ENCODE data around the gene SEC23IP. TPM values are rescaled to one million over a fixed set of nuclear protein-coding genes. Genes with fewer than 3 reads are reported as not detected.

The SEC23IP gene
- total and polyA plus RNA-seq, 8 donors = 5.5 to 32.8 (median 18.5) TPM

- peaks cover 0 to 54% (median 21%) of the 10 kb centered on the region in 3 donors for H3K36me3 ChIP-seq
- no peak for FAIRE-seq
- no peak overlapping the region for H3K27ac ChIP-seq
- no peaks in the 10 kb centered on the region for H3K4me1 ChIP-seq
- no peaks in the 10 kb centered on the region for H3K9me3 ChIP-seq
- TF ChIP-seq CTCF (IDR thresholded peaks at IDR 0.05) = no peak
- intact Hi-C loops (cut with DNase I) = no loop called here
- ATAC-seq = no peak
- no peak for DNase-seq
- no peak overlapping the region for H3K4me3 ChIP-seq
- H3K27me3 ChIP-seq = no peaks in the 10 kb centered on the region
- 62 to 66% methylated on average over 3 of the region's 3 CpGs for WGBS, 2 donors
Measured at GRCh38 chr10:119933179-119933578, 40.6 kb downstream of the SEC23IP start.

GRCh38 chr10:119940487-119940886 is 48.0 kb downstream of the SEC23IP start:
- intact Hi-C loops (cut with DNase I) = no loop called here
- Histone ChIP-seq H3K27ac (no peak overlapping the region), H3K36me3 (peaks cover 3 to 38% (median 16%) of the 10 kb centered on the region in 3 donors), H3K27me3 (no peaks in the 10 kb centered on the region), H3K4me1 (no peaks in the 10 kb centered on the region), H3K4me3 (no peak overlapping the region), H3K9me3 (no peaks in the 10 kb centered on the region)
- DNase-seq (no peak), FAIRE-seq (no peak), ATAC-seq (no peak)
- 90 to 91% methylated on average over 3 of the region's 3 CpGs for WGBS, 2 donors
- no peak for TF ChIP-seq CTCF (IDR thresholded peaks at IDR 0.05)

GRCh38 chr10:119942973-119943372 is 50.4 kb downstream of the SEC23IP start:
- Histone ChIP-seq H3K9me3 (no peaks in the 10 kb centered on the region), H3K27me3 (no peaks in the 10 kb centered on the region), H3K36me3 (peaks cover 3 to 28% (median 16%) of the 10 kb centered on the region in 3 donors), H3K4me3 (no peak overlapping the region), H3K27ac (no peak overlapping the region), H3K4me1 (no peaks in the 10 kb centered on the region)
- 93 to 98% methylated on average over 2 of the region's 2 CpGs for WGBS, 2 donors
- intact Hi-C loops (cut with DNase I) = no loop called here
- FAIRE-seq (no peak), DNase-seq (no peak), ATAC-seq (no peak)
- TF ChIP-seq CTCF (IDR thresholded peaks at IDR 0.05) = no peak

- Histone ChIP-seq H3K4me3 (no peak overlapping the region), H3K4me1 (no peaks in the 10 kb centered on the region), H3K27me3 (no peaks in the 10 kb centered on the region), H3K27ac (no peak overlapping the region), H3K36me3 (peaks cover 3 to 20% (median 15%) of the 10 kb centered on the region in 3 donors), H3K9me3 (no peaks in the 10 kb centered on the region)
- intact Hi-C loops (cut with DNase I) = no loop called here
- FAIRE-seq = no peak
- no peak for DNase-seq
- 78 to 80% methylated on average over 3 of the region's 3 CpGs for WGBS, 2 donors
- TF ChIP-seq CTCF (IDR thresholded peaks at IDR 0.05) = no peak
- ATAC-seq = no peak
Measured at GRCh38 chr10:119945805-119946204, 53.3 kb downstream of the SEC23IP start.

GRCh38 chr10:119947300-119947699 is 54.8 kb downstream of the SEC23IP start:
- H3K9me3 ChIP-seq = no peaks in the 10 kb centered on the region
- H3K27ac ChIP-seq = no peak overlapping the region
- FAIRE-seq (no peak), ATAC-seq (no peak), DNase-seq (no peak)
- H3K4me3 ChIP-seq = no peak overlapping the region
- no peak for TF ChIP-seq CTCF (IDR thresholded peaks at IDR 0.05)
- 58 to 60% methylated on average over 6 of the region's 6 CpGs for WGBS, 2 donors
- intact Hi-C loops (cut with DNase I) = no loop called here
- no peaks in the 10 kb centered on the region for H3K27me3 ChIP-seq
- H3K4me1 ChIP-seq = no peaks in the 10 kb centered on the region
- peaks cover under 1 to 9% (median 3%) of the 10 kb centered on the region in 3 donors for H3K36me3 ChIP-seq
